GM19438 (cell line): ENCODE measurements around the gene SNX10.

ENCODE experiments used
- ATAC-seq: cut with Tn5 transposase; IDR thresholded peaks from one replicate; pipeline ENCODE4 v1.9.1; 2021; ENCODE audit warnings: low read depth; ENCODE audit not compliant: unreplicated experiment

Gene SNX10

DNA sequence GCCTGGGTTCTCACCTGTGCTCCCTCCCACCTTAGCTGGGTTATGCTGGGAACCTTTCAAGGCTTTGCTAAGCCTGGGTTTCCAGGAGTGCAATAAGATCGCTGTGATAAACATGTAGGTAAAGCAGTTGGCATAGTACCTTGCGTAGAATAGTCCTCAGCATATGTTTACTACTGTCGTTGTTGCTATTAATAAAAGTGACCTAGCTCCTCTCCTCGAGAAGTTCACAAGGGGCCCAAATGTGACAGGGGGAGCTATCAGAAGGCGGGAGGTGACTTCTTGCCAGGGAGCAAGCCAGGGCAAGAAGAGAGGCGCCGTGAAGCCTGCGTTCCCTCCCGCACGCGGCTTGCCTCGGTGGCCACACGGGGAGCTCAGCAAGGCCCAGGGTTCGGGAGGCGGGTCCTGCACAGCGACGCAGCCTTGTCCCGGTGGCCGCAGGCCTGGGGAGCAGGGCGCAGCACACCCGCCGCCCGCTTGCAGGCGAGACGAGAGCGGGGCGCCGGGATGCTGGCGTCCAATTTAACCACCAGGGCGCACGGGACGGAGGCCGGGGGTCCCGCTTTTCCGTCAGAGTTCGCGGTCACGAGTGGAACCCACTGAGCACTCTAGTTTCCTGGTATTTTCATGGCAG lies 106.2 kb downstream of the SNX10 start:
- no peak for ATAC-seq

DNA sequence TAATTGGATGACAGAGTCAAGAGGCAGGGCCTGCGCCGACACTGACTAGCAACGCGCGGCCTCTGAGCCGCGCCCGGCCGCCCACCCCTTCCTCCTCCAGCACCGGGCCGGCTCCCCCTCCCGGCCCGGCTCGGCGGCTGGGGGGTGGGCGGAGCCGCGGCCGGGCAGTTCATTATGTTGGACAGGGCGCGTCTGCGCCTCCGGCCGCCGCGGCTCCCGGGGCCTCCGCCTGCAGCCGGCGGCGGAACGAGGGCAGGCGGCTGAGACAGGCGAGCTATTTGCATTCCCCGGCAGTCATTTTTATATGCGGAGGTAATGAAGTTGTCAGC lies 106.7 kb downstream of the SNX10 start:
- peak; percentile 34 for ATAC-seq

DNA sequence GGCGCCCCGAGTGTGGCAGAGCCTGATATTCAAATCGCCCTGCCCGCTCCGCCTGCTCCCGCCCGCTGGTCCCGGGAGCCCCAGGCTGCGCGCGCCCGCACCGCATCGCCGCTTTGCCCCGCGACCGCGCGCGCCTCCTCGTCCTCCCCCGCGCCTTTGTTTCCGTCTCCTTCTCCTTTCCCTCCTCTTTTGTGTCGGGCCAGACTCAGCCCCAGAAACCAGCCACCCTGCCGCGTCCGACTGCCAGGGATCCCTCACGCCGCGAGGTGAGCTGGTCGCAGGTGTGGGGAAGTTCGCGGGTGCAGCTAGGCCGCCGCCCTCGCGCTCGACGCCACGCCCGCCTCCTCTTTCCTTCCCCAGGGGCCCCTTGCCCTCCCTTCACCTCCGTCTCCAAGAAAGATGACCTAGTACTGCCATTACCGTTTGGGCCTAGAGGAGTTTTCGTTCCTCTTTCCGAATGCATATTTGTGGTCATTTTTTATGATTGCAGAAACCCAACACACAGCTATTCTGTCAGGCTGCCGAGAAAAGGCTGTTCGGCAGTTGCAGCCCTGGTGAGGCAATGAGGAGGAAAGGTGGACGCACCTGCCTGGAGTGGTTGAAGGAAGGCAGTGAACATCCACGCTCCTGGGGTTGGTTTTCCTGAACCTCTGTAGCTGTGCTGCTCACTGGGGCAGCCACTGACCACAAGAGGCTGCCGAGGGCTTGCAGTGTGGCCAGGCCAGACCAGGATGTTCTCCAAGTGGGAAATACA lies 107.3 kb downstream of the SNX10 start:
- ATAC-seq, result peak; percentile 93

DNA sequence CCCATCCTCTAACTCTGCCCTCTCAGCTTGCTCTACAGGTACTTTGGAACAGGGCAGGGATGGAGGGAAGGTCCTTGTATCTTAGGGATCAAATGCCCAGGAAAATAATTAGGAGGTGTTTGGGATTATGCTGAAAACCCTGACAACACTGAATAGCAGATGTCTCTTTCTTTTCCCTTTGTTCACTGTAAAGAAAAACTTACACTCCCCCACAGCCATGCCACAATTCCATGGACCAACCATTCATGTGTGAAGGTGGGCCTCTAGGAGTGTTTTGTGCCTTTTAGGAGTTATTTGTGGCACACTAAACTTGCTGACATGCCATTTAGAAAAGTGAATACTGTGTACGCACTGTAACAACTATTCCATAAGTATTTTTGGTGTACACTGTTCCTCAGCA lies 108.1 kb downstream of the SNX10 start:
- ATAC-seq, result no peak

DNA sequence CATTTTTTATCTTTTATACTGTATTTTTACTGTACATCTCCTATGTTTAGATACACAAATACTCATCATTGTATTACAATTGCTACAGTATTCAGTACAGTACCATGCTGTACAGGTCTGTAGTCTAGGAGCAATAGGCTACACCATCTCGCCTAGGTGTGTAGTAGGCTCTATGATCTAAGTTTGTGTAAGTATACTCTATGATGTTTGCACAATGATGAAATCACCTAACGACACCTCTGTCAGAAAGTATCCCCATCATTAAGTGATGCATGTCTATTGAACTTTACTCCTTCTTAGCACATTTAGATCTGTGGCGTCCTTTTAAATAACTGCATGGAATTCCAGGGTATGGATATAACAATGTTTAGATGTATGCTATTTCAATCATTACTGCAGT lies 112.0 kb downstream of the SNX10 start:
- no peak for ATAC-seq

DNA sequence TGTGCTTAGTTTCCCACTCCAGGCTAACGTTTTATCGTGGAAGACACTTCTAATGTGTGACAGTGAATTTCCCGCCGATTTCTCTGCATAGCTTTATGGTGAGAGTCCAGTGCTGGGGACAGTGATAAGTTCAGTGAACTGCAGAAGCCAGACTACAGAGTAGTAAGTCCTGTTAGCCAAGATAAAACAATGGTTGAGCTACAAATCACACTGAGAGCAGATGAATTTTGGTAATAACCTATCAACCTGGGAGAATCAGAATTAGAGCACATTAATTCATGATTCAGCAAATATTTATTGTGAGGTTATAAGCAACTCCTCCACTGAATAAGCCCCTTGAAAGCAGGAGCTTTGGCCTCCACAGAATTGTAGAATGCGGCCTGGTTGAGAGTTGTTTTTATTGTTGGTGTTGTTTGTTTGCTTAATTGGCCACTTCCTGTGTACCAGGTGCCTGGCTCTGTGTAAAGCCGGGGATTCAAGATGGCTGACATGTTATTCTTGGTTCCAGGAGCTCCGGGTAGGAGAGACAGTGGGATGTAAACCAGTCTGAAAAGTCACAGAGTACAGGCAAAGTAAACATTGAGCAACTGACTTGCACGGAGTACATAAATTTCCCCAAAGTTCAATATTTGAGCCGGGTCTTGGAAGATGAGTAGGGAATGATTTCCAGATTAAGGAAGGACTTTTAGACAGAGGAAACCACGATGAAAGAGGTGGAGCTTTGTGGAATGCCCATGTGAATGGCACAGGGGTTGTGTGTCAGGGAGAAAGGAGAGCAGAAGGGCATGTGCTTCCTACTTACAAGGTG lies 112.7 kb downstream of the SNX10 start:
- ATAC-seq, result no peak

DNA sequence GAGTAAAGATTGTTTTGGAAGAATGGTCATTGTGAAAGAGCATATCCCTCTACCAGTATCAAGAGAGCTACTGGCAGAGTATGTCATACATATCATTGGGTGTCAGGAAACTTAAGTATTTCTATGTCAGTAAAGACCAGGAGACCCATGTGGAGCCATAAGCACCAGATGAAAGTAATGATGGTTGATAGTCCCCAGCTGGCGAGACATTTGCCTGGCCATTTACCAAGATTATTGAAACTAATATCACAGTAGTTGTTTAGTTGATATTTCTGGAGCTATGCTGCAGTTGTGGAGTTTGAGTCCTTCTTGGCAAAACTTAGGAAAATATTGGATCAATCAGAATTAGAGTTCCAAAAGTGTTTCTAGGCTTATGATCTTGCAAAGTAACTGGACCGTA lies 114.8 kb downstream of the SNX10 start:
- ATAC-seq, result no peak

DNA sequence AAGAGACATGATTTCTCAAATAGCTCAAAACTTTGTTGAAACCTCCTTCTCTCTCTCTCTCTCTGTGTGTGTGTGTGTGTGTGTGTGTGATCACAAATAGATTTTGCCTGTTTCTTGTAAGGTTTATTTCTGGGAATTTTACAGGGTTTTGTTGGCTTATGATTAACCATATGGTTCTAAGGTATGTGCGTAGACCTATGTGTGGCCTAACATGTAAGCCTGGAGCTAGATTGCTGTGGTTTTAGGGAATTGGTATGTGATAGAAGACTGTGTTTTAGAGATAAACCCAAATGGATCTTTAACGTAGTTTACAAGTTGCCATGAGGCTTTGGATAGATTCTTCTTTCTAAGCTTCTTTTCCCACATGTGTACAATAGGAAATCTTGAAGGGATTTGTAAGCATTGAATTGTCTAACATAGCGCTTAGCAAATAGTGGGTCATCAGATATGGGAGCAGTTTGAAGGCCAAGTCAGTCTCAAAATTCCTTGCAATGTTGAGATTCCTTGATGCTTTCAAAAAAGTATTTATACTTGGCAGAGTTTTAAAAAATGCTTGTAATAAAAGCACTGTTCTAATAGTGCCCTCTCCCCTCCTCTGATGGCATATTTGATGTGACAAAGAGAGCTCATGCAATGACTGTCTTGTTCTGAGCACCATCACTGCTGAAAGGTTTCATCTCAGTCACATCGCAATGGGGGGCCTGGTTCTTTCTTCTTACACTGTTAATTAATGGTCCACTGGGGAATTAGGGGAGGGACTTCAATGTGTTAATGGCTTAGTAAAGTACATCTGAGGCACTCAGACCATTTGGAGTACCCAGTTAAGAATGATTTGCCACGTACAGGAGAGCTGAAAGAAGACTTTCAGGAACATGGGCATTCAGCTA lies 118.2 kb downstream of the SNX10 start:
- no peak for ATAC-seq

DNA sequence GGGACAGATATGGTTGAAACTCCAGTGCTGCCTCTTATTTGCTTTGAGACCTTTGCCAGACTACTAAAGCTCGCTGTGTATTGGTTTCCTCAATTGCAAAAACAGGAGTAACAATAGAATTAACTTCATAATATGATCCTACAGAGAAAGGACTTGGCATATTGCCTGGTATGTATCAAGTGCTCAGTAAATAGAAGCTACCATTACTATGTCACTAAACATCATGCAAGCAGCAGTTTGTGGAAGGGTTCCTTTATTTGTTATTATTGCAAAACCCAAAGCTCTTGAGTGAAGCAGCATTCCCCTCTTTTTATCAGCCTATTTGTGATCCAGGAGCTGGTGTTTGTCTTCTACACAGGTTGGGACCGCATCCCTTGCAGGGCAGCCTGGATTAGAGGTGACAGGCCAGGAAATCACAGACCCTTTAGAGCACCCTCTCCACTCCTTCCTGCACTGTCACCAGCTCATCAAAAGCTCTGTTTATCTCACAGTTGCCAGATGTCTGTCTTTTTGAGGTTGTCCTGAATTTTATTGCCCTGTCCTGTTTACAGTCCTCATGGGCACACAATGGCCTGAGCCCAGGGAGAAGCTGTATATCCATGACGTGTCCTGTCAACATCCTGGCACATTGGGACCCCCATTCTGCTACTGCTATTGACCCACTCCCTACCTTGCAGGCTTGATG lies 121.5 kb downstream of the SNX10 start:
- no peak for ATAC-seq

DNA sequence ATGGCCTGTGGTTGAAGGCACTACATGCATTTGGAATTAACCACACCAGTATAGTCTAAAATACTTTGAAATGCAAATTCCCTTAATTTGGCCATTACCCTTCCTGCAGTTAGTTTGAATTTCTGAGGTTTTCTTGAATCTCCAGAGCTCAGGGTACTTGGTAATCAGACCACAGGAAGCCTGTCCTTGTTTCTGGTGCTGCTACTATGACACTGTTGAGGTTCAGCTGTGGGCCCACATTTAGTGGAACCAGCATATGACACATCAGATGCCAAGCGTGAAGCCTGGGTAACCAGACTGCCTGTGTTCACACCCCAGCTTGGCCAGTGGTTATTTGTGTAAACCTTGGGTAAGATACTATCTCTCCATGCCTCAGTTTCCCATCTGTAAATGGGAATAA lies 124.3 kb downstream of the SNX10 start:
- ATAC-seq, result no peak

DNA sequence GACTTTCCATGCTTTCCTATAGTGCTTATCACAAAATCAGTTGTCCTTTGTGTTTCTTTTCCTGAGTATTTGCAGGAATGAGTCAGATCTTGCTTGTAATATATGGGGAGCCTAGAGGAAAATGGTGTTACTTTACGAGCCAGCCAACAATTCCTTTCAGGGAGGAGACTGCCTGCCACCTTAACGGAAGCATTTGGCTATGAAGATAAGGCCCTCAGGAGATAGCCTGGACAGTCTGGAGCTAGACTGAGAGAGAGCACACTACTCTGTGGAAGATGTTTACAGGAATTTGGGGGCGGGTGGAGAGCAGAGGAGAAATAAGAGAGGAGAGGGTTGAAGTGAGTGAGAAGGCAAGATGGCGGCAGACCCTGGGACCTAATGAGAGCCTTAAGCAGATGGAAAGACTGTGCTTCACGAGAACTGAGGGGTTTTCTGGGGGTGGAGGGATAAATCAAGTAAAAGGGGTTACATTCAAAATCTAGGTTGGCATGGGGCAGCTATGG lies 126.3 kb downstream of the SNX10 start:
- ATAC-seq, result no peak

DNA sequence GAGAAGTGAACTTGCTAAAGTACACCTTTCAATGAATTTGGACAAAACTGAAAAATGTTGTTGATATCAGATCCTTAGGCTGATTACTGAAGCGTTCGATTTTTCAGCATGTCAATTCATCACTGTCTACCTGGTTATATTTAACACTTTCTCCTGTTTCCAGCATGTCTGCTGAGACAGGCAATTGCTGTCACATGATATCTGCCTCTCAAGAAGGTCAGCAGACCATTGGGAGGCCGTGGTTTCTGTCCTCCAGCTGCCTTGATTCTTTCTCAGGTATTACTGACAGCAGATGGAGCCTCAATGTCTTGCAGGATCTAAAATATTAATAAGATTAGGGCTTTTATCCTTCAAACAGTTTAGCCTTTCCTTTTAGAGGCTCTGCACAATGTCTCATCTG lies 127.5 kb downstream of the SNX10 start:
- ATAC-seq, result no peak

DNA sequence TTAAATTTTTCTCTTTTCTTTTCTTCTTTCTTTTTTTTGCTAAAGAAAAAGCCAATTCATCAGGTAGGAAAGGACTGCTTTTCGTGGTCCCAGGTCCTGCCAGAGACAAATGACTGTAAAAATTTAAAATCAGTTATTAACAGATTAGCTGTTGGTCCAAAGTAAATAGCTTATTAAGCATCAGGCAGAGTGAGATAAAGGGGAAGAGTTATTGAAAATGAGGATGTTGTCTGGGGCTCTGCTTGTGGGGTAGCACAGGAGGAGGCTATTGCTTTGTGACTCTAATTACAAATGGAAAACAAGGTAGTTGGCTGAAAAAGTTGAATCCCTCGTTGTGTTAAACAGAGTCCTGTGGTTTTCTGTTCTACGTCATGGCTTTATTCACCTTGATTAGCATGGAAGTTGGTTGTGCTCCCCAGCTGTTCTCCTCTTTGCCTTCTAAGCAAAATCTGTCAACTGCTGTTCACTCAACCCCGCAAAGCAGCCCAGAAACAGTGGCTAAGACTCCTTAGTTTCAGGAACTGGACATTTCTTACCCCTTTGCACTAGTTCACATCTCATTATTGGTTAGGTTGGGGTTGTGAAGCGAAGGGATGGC lies 128.9 kb downstream of the SNX10 start:
- ATAC-seq, result no peak

DNA sequence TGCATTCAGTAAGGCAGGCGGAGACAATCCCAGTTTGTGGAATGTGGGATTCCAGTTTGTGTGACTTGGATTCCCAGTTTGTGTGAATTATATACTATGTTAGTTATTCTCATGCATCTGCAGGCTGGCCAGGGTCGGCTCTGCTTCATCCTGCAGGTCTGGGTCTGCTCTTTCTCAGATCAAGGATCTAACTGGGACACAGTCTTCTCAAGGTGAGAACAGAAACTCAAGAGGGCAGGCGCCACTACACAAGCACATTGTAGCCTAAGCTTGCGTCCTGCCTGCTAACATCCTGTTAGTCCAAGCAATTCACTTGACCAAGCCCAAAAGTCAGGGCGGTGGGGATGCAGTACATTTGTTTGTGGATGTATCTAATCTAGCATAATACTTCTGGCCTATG lies 131.1 kb downstream of the SNX10 start:
- ATAC-seq, result no peak

DNA sequence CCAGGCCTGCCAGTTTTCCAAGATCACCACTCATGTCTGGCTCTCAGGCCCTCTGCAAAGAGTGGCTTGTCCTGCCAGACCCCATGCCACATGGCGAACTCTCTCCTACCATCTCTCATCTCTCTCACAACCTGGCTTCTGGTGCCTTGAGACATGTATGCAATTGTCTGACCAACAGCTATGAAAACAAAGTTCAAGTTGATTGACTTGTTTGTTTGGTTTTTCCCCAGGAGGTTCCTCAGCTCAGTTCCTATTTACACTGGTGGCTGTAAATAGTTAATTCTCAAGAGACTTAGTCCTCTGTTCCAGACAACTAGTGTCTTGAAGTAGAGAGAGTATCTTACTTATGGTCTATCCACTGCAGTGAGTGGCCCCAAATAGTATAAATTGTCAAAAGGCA lies 131.8 kb downstream of the SNX10 start:
- ATAC-seq, result no peak
